Upper lobe of right lung (tissue), 1 donor: ENCODE results near the gene EBPL. TPM values are rescaled to one million over a fixed set of nuclear protein-coding genes. Genes with fewer than 3 reads are reported as not detected.

Experiments used
- total RNA-seq: library from RNA; stranded (reverse); fragmentation: NEBNext Ultra II Directional; extraction: Animal tissue kit (Norgen Biotek cat#: 25700); gene quantifications from one replicate; pipeline ENCODE4 v1.2.1, GENCODE V29; 2021
- donor health status: DM: no; HTN: yes; CAD: no; lungs with severe emphysema.

Gene EBPL
- total RNA-seq, 1 donor from 2014 or later = 48.0 TPM

Other genes with a start within 250 kb of the EBPL start
- 18.0 TPM for gene CAB39L, start 247.4 kb downstream of the EBPL start, total RNA-seq
- 18.1 TPM for gene SETDB2, start 247.2 kb downstream of the EBPL start, total RNA-seq
- 57.7 TPM for gene PHF11, start 195.5 kb downstream of the EBPL start, total RNA-seq
- gene RCBTB1, start 105.9 kb downstream of the EBPL start, total RNA-seq = 24.7 TPM
- 4.4 TPM for gene ARL11, start 63.0 kb downstream of the EBPL start, total RNA-seq
- 35.7 TPM for gene KPNA3, start 101.2 kb upstream of the EBPL start, total RNA-seq
- gene SPRYD7, start 244.9 kb upstream of the EBPL start, total RNA-seq = 14.6 TPM